Aorta (tissue), 5 donors: ENCODE data around the gene PNLIPRP2. TPM values are rescaled to one million over a fixed set of nuclear protein-coding genes. Genes with fewer than 3 reads are reported as not detected.

Experiments
- ATAC-seq: fragments of 200-7000 bp; cut with Tn5 transposase; one replicate; pipeline ENCODE4 v1.9.1; 2022; ENCODE audit warnings: moderate library complexity; ENCODE audit not compliant: low FRiP score
- DNase-seq, 2 donors: peaks; one replicate each; pipeline ENCODE4 v3.0.0-alpha.2; 2020
- H3K27ac ChIP-seq, 2 donors: one replicate each; pipeline ENCODE4 v1.5.1; 2013; ENCODE audit warnings: low read length in 2 of 2, mild to moderate bottlenecking in 2 of 2, moderate library complexity in 2 of 2, control low read depth in 1 of 2, inconsistent platforms in 1 of 2, low read depth in 1 of 2
- H3K27me3 ChIP-seq, 2 donors: one replicate each; pipeline ENCODE4 v1.6.1; 2013; ENCODE audit warnings: control low read depth in 1 of 2, low read length in 1 of 2, mild to moderate bottlenecking in 1 of 2, moderate library complexity in 1 of 2; ENCODE audit not compliant: insufficient read depth in 2 of 2, control insufficient read depth in 1 of 2
- H3K36me3 ChIP-seq, 2 donors: one replicate each; pipeline ENCODE4 v1.6.1; 2013; ENCODE audit warnings: control low read depth in 1 of 2, low read length in 1 of 2, mild to moderate bottlenecking in 1 of 2; ENCODE audit not compliant: insufficient read depth in 2 of 2, control insufficient read depth in 1 of 2
- H3K4me1 ChIP-seq, 2 donors: one replicate each; pipeline ENCODE4 v1.6.1; 2013; ENCODE audit warnings: low read length in 2 of 2, control low read depth in 1 of 2, mild to moderate bottlenecking in 1 of 2, moderate library complexity in 1 of 2; ENCODE audit not compliant: insufficient read depth in 2 of 2, control insufficient read depth in 1 of 2
- H3K4me3 ChIP-seq, 2 donors: one replicate each; pipeline ENCODE4 v1.5.1; 2013; ENCODE audit warnings: low read length in 2 of 2, control low read depth in 1 of 2, mild to moderate bottlenecking in 1 of 2
- H3K9me3 ChIP-seq: one replicate; pipeline ENCODE4 v1.6.1; 2013; ENCODE audit warnings: mild to moderate bottlenecking, low read length; ENCODE audit not compliant: control insufficient read depth
- WGBS, 2 donors: extraction: QIAGEN DNeasy Blood & Tissue Kit; methylation state at CpG; one replicate each; pipeline ENCODE4 v1.1.7; 2013; 5-methylcytosine and 5-hydroxymethylcytosine counted together
- intact Hi-C, 2 donors: fragments of 100-400 bp; cut with DNase I; formaldehyde crosslinking; loops; one replicate each; pipeline versions ENCODE4 v1.14.2 to v1.15.0; 2022
- polyA plus RNA-seq, 2 donors: library from polyadenylated mRNA; stranded (reverse); fragments of 200-250 nt; gene quantifications; one replicate each; pipeline ENCODE4 v1.2.3, GENCODE V29; 2013
- total RNA-seq, 2 donors: library from RNA; stranded (reverse); fragmentation: NEBNext Ultra II Directional; extraction: Animal tissue kit (Norgen Biotek cat#: 25700); gene quantifications; one replicate each; pipeline ENCODE4 v1.2.1, GENCODE V29; 2021
- donor health status: healthy with polysubstance abuse.
- donor health status: Bipolar disorder and iron deficiency.
- donor health status: DM: no; HTN: no; CAD: no.
- donor health status: DM: no; HTN: no; CAD: no.
- donor health status: DM: yes; HTN: yes; CAD: no.

PNLIPRP2 gene
- total and polyA plus RNA-seq, 4 donors = 0.77 to 4.3 (median 1.2) TPM; not detected in 1

- intact Hi-C loops = no loop called here
- no peak for DNase-seq
Observed at GRCh38 chr10:116634126-116634975, 13.6 kb downstream of the PNLIPRP2 start.

GRCh38 chr10:116636385-116636784 is 15.6 kb downstream of the PNLIPRP2 start:
- H3K27me3 ChIP-seq = no peaks in the 10 kb centered on the region
- H3K9me3 ChIP-seq = peaks cover under 1% of the 10 kb centered on the region
- ATAC-seq (peak; percentile 7), DNase-seq (no peak)
- H3K4me1 ChIP-seq = no peaks in the 10 kb centered on the region
- H3K4me3 ChIP-seq = no peak overlapping the region
- no peak overlapping the region for H3K27ac ChIP-seq
- no peaks in the 10 kb centered on the region for H3K36me3 ChIP-seq
- intact Hi-C loops = no loop called here

More at GRCh38 chr10:116634126-116634975, 13.6 kb downstream of the PNLIPRP2 start:
- H3K36me3 ChIP-seq = no peaks in the 10 kb centered on the region
- H3K27me3 ChIP-seq = no peaks in the 10 kb centered on the region
- 81 to 83% methylated on average over 11 of the region's 11 CpGs for WGBS, 2 donors
- no peak overlapping the region for H3K4me3 ChIP-seq
- ATAC-seq = no peak
- H3K27ac ChIP-seq = no peak overlapping the region
- no peaks in the 10 kb centered on the region for H3K4me1 ChIP-seq
- no peaks in the 10 kb centered on the region for H3K9me3 ChIP-seq

- Histone ChIP-seq H3K36me3 (no peaks in the 10 kb centered on the region), H3K4me1 (no peaks in the 10 kb centered on the region), H3K27me3 (no peaks in the 10 kb centered on the region), H3K4me3 (no peak overlapping the region), H3K9me3 (peaks cover 2% of the 10 kb centered on the region), H3K27ac (no peak overlapping the region)
- no peak for DNase-seq
- no peak for ATAC-seq
- intact Hi-C loops = no loop called here
- 40 to 45% methylated on average over 2 of the region's 2 CpGs for WGBS, 2 donors
Observed at GRCh38 chr10:116636976-116637375, 16.2 kb downstream of the PNLIPRP2 start.

GRCh38 chr10:116637830-116638229 is 17.1 kb downstream of the PNLIPRP2 start:
- Histone ChIP-seq H3K27me3 (no peaks in the 10 kb centered on the region), H3K36me3 (no peaks in the 10 kb centered on the region), H3K9me3 (peaks cover 2% of the 10 kb centered on the region), H3K27ac (no peak overlapping the region), H3K4me3 (no peak overlapping the region), H3K4me1 (no peaks in the 10 kb centered on the region)
- no peak for DNase-seq
- intact Hi-C loops = no loop called here
- no peak for ATAC-seq
- WGBS, 2 donors = 9 to 26% methylated on average over 1 of the region's 1 CpG

GRCh38 chr10:116646502-116646901 is 25.7 kb downstream of the PNLIPRP2 start:
- no peak for DNase-seq
- no peaks in the 10 kb centered on the region for H3K9me3 ChIP-seq
- WGBS, 2 donors = 94 to 95% methylated on average over 5 of the region's 5 CpGs

GRCh38 chr10:116648903-116649302 is 28.1 kb downstream of the PNLIPRP2 start:
- 86 to 89% methylated on average over 8 of the region's 8 CpGs for WGBS, 2 donors
- Histone ChIP-seq H3K9me3 (no peaks in the 10 kb centered on the region), H3K4me1 (no peaks in the 10 kb centered on the region), H3K36me3 (no peaks in the 10 kb centered on the region), H3K27ac (no peak overlapping the region), H3K27me3 (no peaks in the 10 kb centered on the region), H3K4me3 (no peak overlapping the region)
- DNase-seq (no peak), ATAC-seq (no peak)
- intact Hi-C loops = no loop called here

More at GRCh38 chr10:116646502-116646901, 25.7 kb downstream of the PNLIPRP2 start:
- Histone ChIP-seq H3K4me3 (no peak overlapping the region), H3K27me3 (no peaks in the 10 kb centered on the region), H3K27ac (no peak overlapping the region), H3K36me3 (no peaks in the 10 kb centered on the region), H3K4me1 (no peaks in the 10 kb centered on the region)
- no peak for ATAC-seq
- intact Hi-C loops = no loop called here

- intact Hi-C loops = no loop called here
- 79 to 83% methylated on average over 1 of the region's 1 CpG for WGBS, 2 donors
- no peak overlapping the region for H3K4me3 ChIP-seq
- H3K27ac ChIP-seq = no peak overlapping the region
- no peaks in the 10 kb centered on the region for H3K4me1 ChIP-seq
- no peak for DNase-seq
- H3K27me3 ChIP-seq = no peaks in the 10 kb centered on the region
- H3K9me3 ChIP-seq = no peaks in the 10 kb centered on the region
- H3K36me3 ChIP-seq = no peaks in the 10 kb centered on the region
- ATAC-seq = no peak
Observed at GRCh38 chr10:116653885-116654284, 33.1 kb downstream of the PNLIPRP2 start.

GRCh38 chr10:116654816-116655215 is 34.1 kb downstream of the PNLIPRP2 start:
- no peaks in the 10 kb centered on the region for H3K27me3 ChIP-seq
- no peak overlapping the region for H3K27ac ChIP-seq
- no peak overlapping the region for H3K4me3 ChIP-seq
- no peaks in the 10 kb centered on the region for H3K9me3 ChIP-seq
- H3K36me3 ChIP-seq = no peaks in the 10 kb centered on the region
- ATAC-seq = no peak
- DNase-seq = no peak
- no peaks in the 10 kb centered on the region for H3K4me1 ChIP-seq
- 55 to 59% methylated on average over 4 of the region's 4 CpGs for WGBS, 2 donors
- intact Hi-C loops = no loop called here

GRCh38 chr10:116655568-116655967 is 34.8 kb downstream of the PNLIPRP2 start:
- intact Hi-C loops = no loop called here
- H3K27me3 ChIP-seq = no peaks in the 10 kb centered on the region
- WGBS, 2 donors = 81 to 84% methylated on average over 2 of the region's 2 CpGs
- H3K4me3 ChIP-seq = no peak overlapping the region
- DNase-seq (no peak), ATAC-seq (no peak)
- H3K4me1 ChIP-seq = no peaks in the 10 kb centered on the region
- no peaks in the 10 kb centered on the region for H3K9me3 ChIP-seq
- no peak overlapping the region for H3K27ac ChIP-seq
- no peaks in the 10 kb centered on the region for H3K36me3 ChIP-seq
